G401 (cell line): ENCODE measurements around the gene FOXN3. TPM values are rescaled to one million over a fixed set of nuclear protein-coding genes. Genes with fewer than 3 reads are reported as not detected.

Experiments
- DNase-seq: peaks from one replicate; pipeline ENCODE4 v3.0.0-alpha.2; 2015; ENCODE audit warnings: low spot score
- in situ Hi-C: cut with HindIII; loops from 2 replicates; pipeline ENCODE4 v1.10.0; 2016; ENCODE audit warnings: low sequenced_read_pairs, mixed read lengths
- total RNA-seq: library from RNA; depleted of rRNA; stranded (reverse); fragments of >200 nt; shearing (Covaris generic); gene quantifications from 2 replicates; pipeline ENCODE4 v1.2.3, GENCODE V29; 2014

Gene FOXN3
- total RNA-seq, 1 experiment from 2014 or later: 7.6 TPM

DNA sequence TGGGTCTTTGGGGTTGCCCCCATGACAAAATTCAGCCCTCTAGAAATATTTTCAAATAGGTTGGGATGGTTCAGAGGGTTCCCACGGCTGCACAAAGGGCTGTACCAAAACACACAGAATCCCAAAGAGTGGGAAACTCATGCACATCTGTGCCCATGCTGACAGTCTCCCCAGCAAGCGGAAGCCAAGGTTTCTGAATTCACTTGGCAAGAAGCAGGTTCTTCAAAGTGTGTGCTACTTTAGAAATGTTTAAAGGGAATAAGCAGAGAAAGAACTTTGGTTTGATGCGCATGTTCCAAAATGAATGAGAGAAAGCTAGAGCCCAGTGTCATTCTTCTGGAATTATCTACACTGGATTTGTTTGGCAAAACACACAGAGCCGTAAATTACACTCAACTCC is 46.7 kb downstream of the FOXN3 start:
- in situ Hi-C loops: no loop called here
- DNase-seq: no peak

DNA sequence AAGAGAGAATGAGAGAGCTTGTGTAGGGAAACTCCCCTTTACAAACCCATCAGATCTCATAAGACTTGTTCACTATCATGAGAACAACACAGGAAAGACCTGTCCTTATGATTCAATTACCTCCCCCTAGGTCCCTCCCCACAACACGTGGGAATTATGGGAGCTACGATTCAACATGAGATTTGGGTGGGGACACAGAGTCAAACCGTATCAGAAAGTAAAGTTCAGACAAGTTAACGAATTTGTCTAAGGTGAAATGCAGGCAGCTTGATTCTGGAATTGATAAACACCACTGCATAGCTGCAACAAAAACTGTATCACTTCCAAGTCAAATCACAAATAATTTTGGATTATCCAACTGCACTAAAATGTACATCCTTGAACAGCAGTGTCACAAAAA is 47.4 kb downstream of the FOXN3 start:
- DNase-seq: no peak
- in situ Hi-C loops: no loop called here

DNA sequence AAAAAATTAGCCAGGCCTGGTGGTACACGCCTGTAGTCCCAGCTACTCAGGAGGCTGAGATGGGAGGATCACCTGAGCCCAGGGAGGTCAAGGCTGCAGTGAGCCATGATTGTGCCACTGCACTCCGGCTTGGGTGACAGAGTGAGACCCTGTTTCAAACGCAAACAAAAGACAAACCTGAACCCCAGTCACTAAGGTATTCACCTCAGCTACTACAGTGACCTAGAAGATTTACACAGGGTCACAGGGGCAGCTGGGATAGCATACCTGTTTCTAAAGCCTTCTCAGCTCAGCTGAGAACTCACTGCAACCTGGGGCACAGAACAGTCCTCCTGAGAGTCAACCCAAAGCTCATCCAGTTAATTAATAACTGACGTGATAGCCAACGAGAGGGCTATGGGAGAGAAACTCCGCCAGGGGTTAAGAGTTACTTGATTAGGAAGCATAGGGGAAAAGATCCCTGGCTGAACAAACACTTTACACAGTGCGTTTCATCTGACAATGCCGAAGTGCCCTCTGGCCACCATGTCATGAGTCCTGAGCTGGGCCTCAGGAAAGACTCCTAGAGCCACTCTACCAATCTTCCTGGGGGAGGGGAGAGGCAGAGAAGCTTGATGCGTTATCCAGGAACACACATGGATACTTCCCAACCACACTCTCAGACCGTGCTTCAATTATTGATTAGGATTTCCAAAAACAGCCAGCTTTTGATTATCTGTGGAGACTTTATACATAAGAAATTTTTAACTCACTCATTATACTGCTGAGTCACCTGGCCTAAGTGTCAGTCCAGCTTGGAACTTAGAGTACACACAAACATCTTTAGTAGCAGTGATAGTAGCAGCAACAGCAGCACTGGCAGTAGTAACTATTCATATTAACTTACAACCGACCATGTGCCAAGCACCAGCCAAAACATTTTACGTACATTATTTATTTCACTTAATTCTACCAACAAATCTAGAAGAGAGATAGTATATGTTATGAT is 48.2 kb downstream of the FOXN3 start:
- in situ Hi-C loops: no loop called here
- DNase-seq: no peak

DNA sequence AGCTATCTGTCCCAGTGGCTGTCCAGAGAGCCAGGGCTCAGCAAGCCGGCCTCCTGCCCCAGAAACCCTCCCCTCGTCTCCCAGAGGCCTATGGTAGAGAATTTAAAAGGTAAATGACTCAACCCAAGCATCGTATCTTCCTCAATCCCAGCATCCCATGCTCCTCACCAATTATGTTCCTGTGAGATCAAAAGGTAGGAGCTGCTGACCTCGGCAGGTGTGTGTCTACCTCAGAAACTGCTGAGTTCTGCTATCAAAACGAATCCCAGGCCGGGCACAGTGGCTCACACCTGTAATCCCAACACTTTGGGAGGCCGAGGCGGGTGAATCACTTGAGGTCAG is 49.3 kb downstream of the FOXN3 start:
- peak; percentile 63 for DNase-seq
- in situ Hi-C loops: no loop called here

DNA sequence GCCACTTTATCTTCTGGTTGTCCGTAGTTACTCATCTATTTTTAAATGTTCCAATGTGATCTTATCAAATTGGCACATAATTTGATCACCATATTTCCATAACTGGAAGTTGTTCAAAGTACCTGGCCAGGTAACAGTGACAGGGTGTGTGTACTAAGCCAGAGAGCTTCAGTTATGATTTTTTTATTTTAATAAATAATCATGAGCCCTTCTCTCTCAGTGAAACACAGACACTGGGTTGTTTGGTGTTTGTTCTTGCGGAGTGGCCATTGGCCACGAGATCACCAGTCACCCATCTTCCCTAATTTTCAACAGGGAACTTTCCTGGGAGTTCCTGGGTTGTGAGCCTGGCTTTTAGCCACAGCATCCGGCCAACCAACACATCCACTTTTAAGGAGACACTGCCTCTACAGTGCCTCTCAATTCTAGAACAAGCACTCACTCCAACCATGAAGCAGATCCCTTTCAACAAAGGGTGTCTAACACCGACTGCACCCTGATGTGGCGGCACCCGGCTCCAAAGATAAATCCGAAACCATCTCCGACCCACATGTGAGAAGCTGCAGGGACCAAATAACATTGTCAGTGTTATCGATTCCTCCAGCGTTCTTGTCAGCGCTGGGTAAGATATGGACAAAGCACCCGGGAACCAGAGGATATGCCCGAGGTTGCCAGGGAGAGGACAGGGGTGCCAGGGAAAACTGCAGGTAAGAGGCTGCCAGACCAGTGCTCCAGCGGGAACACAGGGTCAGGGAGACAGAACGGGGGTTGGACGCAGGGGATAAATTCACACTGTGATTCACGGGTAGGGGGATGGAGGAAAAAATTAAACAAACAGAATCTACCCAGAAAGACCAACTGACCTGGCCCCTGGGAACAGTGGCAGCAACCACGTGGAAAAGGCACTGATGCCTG is 49.9 kb downstream of the FOXN3 start:
- peak; percentile 70 for DNase-seq
- in situ Hi-C loops: no loop called here

DNA sequence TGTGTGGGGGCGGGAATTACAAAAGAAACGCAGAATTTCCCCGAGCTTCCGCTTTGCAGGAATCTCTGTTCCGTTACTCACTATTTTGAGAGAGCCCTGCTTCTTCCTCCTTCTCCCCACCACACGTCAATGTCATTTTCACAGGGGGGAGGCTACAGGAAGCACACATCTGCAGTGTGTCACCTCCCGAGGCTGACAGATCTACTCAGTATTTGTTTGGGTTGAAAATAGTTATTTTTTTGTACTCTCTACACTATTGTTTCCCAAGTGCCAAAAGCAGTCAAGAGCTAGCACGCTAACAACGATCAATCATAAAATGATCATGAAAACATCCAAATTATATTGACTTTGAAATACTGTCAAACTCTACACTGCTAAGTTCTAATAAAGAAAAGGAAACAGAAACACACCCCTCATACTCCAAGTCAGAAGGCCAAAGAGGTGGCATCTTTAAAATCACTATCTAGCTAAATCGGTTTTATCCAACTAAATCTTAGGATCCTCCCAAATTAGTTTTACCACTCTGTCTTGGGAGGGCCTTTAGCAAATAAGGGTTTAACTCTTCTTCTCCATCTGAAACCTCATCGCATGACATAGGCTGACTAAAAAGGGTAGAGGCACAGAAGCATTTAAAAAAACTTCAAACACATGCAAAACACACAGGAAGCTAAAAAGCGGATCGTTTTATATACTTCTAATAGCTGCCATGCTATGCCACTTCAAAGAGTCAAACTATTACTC is 51.8 kb downstream of the FOXN3 start:
- no peak for DNase-seq
- in situ Hi-C loops: no loop called here

DNA sequence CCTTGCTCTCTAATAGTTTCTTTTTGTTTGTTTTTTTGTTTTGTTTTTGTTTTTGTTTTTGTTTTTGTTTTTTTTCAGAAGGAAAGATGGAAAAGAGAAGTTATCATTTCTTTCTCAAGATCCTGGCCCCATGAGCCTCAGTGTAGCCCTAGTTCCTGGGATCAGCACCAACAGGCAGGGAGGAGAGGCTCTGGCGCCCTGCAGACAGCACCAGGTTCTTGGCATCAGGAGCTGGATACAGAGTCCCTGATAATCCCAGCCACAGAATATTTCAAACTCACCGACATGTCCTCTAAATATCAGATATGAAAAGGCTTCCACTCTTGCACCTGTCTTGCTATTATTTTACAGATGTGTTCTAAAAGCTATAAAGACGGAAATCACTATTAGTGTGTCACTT is 52.7 kb downstream of the FOXN3 start:
- in situ Hi-C loops: no loop called here
- DNase-seq: peak; percentile 86

DNA sequence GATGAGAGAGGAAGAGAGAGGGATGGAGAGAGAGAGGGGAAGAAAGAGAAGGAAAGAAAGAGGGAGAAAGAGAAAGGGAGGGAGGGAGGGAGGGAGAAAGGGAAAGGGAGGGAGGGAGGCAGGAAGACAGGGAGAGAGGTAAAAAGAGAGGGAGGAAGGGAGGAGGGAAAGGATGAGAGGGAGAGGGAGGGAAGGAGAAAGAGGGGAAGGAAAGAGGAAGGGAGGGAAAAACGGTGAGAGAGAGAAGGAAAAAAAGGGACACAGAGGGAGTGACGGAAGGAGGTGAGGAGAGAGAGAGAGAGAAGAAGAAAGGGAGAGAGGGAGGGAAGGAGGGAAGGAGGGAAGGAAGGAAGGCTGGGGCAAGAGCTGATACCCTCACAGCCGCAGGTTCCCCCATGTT is 56.8 kb downstream of the FOXN3 start:
- in situ Hi-C loops: no loop called here
- DNase-seq: no peak

DNA sequence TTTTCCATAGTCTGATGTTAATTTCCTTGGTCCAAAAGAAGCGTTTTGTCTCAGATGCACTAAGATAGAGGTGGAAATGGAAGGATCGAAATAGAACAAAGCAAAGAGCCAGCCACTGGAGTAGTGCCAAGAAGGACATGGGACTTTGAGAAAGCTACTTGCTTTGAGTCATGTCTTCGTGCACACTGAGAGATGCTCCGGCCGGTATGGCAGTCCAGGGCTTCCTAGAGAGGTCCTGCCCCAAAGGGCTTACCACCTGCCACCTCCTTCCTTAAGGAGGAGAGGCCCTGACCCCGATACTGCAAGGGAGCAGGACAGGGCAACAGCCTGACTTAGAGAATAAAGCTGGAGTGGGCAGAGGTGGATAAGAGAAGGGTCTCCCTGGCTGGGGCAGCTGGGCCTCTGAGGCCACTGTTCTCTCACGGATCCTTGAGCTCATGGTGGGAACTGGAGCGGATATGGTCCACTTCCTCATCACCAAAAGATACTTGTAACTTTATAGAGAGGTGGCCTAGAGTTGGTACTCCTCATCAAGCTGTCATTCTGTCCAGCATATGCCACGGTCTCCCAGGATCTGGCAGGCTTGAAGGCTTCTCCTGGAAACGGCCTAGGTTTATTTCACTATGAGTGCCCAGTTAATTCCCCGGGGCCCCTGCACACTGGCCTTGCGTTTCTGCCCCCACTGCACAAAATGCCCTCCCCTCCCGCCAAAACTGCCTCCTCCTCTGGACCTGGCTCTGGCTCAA is 57.4 kb downstream of the FOXN3 start:
- in situ Hi-C loops: no loop called here
- peak; percentile 74 for DNase-seq

DNA sequence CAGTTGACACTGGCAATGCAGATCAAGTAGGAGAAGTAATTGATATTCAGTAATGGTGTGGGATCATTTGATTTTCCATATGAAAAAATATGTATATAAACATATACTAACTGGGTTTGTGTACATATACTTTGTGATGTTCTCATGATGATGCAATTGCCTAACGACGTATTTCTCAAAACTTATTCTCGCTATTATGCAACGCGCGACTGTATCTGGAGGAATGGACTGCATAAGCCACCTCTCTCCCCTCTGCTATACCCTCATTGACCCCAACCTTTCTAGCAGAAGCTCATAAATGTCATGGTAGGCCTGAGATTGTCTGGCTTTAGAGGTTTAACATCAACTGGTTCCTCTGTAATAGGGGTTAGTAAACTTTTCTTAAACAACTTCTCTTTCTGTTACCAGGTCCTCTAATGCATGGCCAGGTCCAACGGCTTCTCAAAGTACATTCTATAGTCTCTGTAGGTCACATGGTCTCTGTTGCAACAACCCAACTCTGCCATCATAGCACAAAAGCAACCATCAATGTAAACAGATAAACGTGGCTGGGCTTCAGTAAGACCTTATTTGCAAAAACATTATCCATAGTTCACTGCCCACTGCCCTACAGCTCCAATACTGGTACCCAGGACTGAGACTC is 59.3 kb downstream of the FOXN3 start:
- in situ Hi-C loops: no loop called here
- no peak for DNase-seq

DNA sequence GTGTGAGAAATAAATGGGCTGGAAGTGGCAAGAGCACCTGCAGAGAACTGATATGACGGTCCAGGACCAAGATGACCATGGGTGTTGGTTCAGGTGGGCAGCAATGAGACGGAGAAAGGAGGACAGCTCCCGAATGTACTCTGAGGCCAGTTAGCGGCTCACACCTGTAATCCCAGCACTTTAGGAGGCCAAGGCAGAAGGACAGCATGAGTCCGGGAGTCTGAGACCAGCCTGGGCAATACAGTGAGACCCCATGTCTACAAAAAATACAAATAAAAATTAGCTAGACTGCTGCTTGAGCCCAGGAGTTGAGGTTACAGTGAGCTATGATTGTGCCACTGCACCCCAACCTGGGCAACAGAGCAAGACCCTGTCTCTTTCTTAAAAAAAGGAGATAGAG is 60.1 kb downstream of the FOXN3 start:
- DNase-seq: no peak
- in situ Hi-C loops: no loop called here

DNA sequence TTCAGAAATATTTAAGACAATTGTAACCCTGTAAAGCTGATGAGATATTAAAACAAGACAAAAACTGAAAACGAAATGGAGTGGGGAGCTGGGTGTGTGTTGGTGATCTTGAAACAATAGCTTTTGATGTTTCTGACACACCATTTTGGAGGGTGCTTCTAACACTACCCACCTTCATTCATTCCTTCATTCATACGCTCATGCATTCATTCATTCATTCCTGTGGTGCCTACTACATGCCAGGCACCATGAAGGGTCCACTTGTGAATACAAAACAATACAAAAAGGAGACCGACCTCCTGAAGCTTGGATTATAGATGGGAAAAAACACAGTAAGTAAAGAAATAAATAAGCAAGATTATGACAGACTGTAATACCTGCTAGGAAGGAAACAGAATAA is 60.5 kb downstream of the FOXN3 start:
- in situ Hi-C loops: no loop called here
- DNase-seq: no peak

DNA sequence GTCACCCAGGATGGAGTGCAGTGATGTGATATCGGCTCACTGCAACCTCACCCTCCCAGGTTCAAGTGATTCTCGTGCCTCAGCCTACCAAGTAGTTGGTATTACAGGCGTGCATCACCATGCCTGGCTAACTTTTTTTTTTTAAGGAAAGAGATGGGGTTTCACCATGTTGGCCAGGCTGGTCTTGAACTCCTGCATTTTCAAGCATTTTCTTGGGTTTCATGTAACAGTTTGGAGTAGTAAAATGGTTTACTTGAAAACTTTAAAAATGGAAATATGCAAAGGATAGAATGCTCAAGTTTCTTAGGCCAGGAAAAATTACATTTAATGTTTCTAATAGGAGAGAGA is 63.3 kb downstream of the FOXN3 start:
- in situ Hi-C loops: no loop called here
- DNase-seq: no peak

DNA sequence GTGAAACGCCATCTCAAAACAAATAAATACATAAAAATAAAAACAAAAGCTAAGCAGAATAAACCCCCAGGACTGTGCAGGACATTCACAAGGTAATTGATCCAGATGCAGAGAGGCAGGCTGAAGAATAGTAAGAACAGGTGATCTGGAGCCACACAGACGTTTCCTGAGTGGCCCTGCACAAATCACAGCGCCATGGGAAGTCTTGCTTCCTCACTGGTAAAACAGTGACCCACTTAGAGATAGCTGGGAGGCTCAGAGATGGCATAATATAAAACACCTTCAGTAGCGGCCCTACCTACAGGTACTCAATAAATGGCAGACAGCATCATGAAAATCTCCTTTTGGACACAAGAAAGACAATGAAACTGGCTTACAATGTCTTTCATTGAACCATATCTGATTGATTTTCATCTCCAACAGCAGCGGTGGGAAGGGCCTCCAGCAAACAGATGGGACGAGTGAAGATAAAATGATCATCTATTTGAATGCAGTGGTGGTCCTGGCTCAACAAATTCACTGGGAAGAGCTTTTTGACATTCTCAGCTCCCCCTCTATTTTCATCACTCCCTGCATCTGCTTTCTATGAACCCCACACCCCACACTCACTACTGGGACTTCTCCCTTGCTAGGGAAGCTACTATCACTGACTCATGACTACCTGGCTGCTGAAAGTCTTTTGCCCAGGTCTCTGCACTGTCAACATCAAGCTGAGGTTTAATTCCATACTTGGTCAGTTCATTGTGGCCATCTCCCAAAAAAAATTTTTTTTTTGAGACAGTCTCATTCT is 63.9 kb downstream of the FOXN3 start:
- in situ Hi-C loops: no loop called here
- peak; percentile 74 for DNase-seq

DNA sequence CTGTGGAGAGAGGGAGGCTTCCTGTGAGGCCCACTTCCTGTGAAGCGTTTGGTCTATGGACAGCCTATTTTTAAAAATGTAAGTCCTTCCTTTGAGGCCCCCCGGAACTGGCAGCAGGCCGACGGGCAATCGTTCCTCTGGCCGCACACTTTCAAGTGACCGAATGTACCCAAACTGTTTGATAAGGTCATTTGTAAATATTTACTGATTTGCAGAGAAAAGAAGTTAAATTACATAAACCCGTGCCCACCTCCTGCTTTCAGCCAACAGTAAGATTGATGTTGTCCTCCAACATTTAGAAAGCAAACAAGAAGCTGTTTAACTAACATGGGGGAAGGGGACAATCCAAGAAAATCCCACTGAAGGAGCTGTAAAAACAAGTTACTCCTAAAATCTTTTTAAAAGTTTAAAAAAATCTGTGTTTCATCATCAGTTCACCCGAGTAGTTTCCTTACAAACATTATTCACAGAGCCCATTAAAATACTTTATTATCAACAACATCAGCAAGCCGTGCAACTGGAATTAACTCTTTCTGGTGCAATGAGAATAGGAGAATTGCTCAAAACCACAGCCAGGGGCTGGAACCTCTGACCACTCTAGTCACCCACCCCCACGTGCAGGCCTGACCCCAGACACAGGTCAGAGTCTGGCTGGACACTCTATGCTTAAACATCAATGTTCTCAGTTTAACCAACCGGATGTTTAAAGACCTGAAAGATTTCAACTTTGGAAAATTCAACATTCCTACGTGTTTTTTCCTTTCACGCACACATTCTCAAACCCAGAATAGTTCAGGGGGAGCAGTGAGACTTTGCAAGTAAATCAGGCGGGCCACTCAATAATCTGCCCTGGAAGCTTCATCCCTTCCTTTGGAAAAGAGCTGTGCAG is 65.3 kb downstream of the FOXN3 start:
- in situ Hi-C loops: no loop called here
- no peak for DNase-seq

DNA sequence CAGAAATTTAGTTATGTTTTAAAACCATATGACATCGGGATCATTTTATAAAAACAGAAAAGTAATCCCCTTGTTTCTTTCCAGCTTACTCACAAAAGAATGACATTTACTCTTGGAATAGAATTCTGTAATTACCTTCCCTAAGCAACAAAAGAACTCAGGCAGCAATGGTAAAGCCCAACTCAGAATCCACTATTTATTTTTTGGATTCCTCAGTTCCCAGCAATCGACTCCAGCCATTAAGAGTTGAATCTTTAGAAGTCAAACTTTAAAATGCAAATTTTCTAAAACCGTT is 65.9 kb downstream of the FOXN3 start:
- DNase-seq: no peak
- in situ Hi-C loops: no loop called here

DNA sequence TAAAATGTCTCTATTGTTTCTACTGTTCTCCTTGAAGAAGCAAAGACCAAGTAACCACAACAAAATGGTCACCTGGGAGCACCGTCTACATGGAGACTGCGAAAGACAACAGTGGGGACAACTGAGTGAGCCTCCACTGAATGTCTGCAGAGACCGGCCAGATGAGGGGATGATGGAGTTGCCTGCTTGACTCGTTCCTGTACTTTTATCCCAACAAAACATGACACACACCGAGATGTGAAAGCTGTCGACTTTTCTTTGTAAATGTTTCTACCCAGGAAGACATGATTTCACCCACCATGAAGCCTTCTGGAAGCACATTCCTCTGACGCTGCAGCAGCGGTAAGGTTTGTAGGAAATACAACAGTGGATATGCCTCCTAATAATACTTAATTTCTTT is 66.9 kb downstream of the FOXN3 start:
- DNase-seq: no peak
- in situ Hi-C loops: no loop called here
